PC-9 (cell line): ENCODE data around the gene ZNFX1.

Experiments
- EZH2 ChIP-seq: fragments of 200-600 bp; sonication (generic); IDR thresholded peaks from 2 replicates; pipeline ENCODE4 v1.8.0; 2017; ENCODE audit warnings: antibody characterized with exemption, low read depth
- TF ChIP-seq, protein P1 (sequence below): fragments of 200-600 bp; sonication (generic); conservative IDR thresholded peaks from 2 replicates; pipeline ENCODE4 v1.6.1; 2017; ENCODE audit warnings: mixed run types, antibody characterized with exemption, mild to moderate bottlenecking, moderate library complexity

DNA sequence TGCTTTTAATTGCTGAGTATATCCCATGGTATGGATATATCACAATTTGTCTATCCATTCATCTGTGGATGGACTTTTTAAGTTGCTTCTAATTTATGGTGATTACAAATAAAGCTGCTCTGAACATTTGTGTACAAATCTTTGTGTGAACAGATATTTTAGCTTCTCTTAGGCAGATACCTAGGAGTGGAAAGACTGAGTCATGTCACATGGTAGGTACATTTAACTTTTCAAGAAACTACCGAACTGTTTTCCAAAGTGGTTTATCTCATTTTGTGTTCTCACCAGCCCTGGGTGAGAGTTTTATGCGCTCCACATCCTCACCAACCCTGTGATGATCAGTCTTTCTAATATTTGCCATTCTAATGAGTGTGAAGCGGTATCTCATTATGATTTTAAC, 31.0 kb upstream of the ZNFX1 start:
- TF ChIP-seq, protein P1, sequence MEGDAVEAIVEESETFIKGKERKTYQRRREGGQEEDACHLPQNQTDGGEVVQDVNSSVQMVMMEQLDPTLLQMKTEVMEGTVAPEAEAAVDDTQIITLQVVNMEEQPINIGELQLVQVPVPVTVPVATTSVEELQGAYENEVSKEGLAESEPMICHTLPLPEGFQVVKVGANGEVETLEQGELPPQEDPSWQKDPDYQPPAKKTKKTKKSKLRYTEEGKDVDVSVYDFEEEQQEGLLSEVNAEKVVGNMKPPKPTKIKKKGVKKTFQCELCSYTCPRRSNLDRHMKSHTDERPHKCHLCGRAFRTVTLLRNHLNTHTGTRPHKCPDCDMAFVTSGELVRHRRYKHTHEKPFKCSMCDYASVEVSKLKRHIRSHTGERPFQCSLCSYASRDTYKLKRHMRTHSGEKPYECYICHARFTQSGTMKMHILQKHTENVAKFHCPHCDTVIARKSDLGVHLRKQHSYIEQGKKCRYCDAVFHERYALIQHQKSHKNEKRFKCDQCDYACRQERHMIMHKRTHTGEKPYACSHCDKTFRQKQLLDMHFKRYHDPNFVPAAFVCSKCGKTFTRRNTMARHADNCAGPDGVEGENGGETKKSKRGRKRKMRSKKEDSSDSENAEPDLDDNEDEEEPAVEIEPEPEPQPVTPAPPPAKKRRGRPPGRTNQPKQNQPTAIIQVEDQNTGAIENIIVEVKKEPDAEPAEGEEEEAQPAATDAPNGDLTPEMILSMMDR: no peak
- no peak for TF ChIP-seq EZH2
